Iris pigment epithelial cell (primary cell): ENCODE measurements around the gene PLEKHG1.

Experiments used
- DNase-seq: peaks from one replicate; pipeline ENCODE4 v3.0.0-alpha.2; 2011; ENCODE audit warnings: low read depth

Gene PLEKHG1

GRCh38 chr6:150620244-150620643, 20.6 kb downstream of the PLEKHG1 start:
- no peak for DNase-seq

GRCh38 chr6:150620763-150621162, 21.1 kb downstream of the PLEKHG1 start:
- no peak for DNase-seq

- DNase-seq = no peak
Measured at GRCh38 chr6:150622476-150622875, 22.8 kb downstream of the PLEKHG1 start.

- no peak for DNase-seq
Measured at GRCh38 chr6:150622941-150623874, 23.5 kb downstream of the PLEKHG1 start.

- no peak for DNase-seq
Measured at GRCh38 chr6:150624191-150624590, 24.5 kb downstream of the PLEKHG1 start.

- DNase-seq = no peak
Measured at GRCh38 chr6:150625927-150626326, 26.2 kb downstream of the PLEKHG1 start.

GRCh38 chr6:150627154-150627553, 27.5 kb downstream of the PLEKHG1 start:
- DNase-seq = no peak

- peak; percentile 18 for DNase-seq
Measured at GRCh38 chr6:150627585-150628025, 27.9 kb downstream of the PLEKHG1 start.

GRCh38 chr6:150628908-150629307, 29.2 kb downstream of the PLEKHG1 start:
- no peak for DNase-seq

GRCh38 chr6:150631283-150631983, 31.7 kb downstream of the PLEKHG1 start:
- no peak for DNase-seq

GRCh38 chr6:150631984-150632642, 32.4 kb downstream of the PLEKHG1 start:
- no peak for DNase-seq

GRCh38 chr6:150632785-150633485, 33.2 kb downstream of the PLEKHG1 start:
- DNase-seq = no peak

GRCh38 chr6:150633486-150633834, 33.8 kb downstream of the PLEKHG1 start:
- no peak for DNase-seq

GRCh38 chr6:150634176-150634963, 34.7 kb downstream of the PLEKHG1 start:
- no peak for DNase-seq

GRCh38 chr6:150634964-150635292, 35.2 kb downstream of the PLEKHG1 start:
- no peak for DNase-seq

- DNase-seq = no peak
Measured at GRCh38 chr6:150635906-150636514, 36.3 kb downstream of the PLEKHG1 start.

- DNase-seq = no peak
Measured at GRCh38 chr6:150636808-150637207, 37.1 kb downstream of the PLEKHG1 start.

GRCh38 chr6:150637266-150637665, 37.6 kb downstream of the PLEKHG1 start:
- no peak for DNase-seq

- no peak for DNase-seq
Measured at GRCh38 chr6:150638267-150638666, 38.6 kb downstream of the PLEKHG1 start.

- no peak for DNase-seq
Measured at GRCh38 chr6:150638765-150639164, 39.1 kb downstream of the PLEKHG1 start.

GRCh38 chr6:150639823-150640331, 40.2 kb downstream of the PLEKHG1 start:
- no peak for DNase-seq
